SK-N-SH (cell line): ENCODE data around the gene DYNLT1.
"Not testable (repeated sequence)": the region's sequence is repeated elsewhere in the genome, so short reads cannot be mapped to it uniquely, and the experiment has no call there.

Source experiments
- CTCF ChIP-seq: fragments of 200-600 bp; sonication (generic); IDR thresholded peaks from 2 replicates; pipeline ENCODE4 v1.6.1; 2017; ENCODE audit warnings: antibody characterized with exemption, mild to moderate bottlenecking, moderate library complexity
- MXI1 ChIP-seq: IDR thresholded peaks from 2 replicates; pipeline ENCODE4 v1.6.1; 2012; ENCODE audit warnings: mild to moderate bottlenecking, low read depth, low read length, improper control_type of control experiment

GRCh38 chr6:158656986-158657385 lies 12.4 kb upstream of the DYNLT1 start:
- not testable (repeated sequence) for TF ChIP-seq CTCF, MXI1
